NCI-H524 treated with DMSO at 0.1 percent for 48 hours (cell line): ENCODE data around the gene HES4.
"Not testable (repeated sequence)": the region's sequence is repeated elsewhere in the genome, so short reads cannot be mapped to it uniquely, and the experiment has no call there.

ENCODE experiments used
- DNase-seq: peaks from one replicate; lab custom pipeline; 2025; lab: John Stamatoyannopoulos, UW

Gene HES4

DNA sequence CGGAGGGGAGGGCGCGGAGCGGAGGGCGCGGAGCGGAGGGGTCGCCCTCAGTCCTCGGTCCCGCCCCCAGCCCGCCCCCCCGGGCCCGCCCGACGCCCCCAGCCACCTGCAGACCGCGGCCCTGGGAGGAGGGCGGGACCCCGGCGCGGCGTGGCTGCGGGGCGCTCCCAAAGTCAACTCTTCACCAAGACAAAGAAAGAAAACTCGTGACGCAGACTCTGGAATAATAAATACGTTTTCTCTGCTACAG, 1.2 kb downstream of the HES4 start:
- no peak for DNase-seq

DNA sequence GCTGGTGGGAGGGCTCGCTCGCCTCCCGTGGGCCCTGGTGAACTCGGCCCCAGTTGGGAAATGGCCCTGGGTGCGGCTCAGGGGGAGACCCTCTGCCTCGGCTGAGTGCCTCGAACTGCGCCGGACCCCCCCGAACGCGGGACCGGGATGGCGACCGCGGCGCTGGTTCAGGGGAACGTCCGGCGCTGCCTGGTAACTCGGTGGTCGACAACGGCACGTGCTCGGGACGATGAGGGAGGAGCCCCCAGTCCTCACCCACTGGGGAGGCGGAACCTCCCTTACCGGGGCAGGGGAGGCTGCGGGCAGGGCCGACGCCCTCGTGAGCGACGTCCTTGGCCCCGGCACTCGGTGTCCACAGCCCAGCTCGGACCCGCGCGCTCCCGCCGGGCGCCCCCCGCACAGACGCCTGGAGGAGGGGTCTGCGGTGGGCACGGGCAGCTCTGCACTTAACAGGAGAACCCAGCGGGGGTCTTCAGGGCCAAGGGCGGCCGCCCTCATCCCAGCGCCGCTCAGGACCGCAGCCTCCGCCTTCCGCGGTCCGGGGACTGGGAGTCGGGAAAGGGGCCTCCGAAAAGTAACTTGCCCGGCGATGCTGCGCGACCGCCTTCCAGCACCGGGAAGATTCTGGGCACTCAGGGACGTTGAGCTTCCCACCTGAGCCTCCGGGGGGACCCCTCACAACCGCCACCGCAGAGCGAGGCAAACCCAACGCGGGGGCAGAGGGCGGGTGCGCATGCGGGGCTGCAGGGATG, 1.7 kb downstream of the HES4 start:
- no peak for DNase-seq

DNA sequence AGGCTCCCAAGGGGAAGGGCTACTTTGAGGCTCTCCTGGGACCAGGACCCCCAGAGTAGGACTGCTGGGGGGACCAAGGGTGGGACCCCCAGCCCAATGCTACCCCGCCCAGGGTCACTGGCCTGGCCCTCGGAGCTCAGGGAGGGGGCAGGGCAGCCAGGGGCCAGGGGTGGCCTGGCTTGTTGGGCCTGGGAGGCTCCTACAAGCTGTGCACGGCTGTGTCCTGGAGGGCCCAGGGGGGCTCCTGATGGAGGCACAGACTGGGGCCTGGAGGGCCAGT, 2.2 kb downstream of the HES4 start:
- no peak for DNase-seq

DNA sequence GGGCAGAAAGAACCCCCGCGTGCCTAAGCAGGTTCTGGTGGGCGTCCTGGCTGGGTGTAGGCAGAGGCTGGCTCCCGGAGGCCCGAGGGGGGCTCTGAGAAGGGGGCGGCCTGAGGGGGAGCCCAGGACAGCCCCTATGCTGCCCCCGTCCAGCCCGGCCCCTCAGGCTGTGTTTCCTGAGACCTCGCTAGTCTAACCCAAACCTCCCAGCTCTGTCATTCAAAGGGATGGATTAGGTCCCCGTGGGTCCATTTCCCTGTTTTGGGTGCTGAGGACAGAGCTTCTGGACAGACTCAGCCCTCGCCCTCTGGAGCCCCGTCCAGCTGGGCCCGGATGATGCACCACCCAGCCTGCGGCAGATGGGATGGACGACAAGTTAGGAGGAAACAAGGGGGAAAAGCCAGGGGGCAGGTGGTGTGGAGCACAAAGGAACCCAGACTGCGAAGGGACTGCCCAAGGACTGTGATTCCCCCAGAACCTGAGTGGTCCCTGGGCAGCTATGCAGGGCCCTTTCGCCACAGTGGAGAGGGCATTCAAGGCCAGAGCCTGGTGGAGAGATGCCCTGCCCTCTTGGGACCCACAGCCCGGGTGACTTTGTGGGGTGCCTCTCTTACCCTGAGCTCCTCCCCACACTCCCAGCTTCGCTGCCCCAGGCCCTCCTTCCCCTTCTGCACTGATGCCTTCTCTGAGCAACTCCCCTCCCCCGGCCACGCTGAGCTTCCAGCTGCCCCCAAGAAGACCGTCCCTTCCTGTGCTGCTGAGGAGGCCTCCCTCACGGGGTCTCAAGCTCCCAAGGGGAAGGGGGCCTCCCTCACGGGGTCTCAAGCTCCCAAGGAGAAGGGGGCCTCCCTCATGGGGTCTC, 2.8 kb downstream of the HES4 start:
- no peak for DNase-seq

DNA sequence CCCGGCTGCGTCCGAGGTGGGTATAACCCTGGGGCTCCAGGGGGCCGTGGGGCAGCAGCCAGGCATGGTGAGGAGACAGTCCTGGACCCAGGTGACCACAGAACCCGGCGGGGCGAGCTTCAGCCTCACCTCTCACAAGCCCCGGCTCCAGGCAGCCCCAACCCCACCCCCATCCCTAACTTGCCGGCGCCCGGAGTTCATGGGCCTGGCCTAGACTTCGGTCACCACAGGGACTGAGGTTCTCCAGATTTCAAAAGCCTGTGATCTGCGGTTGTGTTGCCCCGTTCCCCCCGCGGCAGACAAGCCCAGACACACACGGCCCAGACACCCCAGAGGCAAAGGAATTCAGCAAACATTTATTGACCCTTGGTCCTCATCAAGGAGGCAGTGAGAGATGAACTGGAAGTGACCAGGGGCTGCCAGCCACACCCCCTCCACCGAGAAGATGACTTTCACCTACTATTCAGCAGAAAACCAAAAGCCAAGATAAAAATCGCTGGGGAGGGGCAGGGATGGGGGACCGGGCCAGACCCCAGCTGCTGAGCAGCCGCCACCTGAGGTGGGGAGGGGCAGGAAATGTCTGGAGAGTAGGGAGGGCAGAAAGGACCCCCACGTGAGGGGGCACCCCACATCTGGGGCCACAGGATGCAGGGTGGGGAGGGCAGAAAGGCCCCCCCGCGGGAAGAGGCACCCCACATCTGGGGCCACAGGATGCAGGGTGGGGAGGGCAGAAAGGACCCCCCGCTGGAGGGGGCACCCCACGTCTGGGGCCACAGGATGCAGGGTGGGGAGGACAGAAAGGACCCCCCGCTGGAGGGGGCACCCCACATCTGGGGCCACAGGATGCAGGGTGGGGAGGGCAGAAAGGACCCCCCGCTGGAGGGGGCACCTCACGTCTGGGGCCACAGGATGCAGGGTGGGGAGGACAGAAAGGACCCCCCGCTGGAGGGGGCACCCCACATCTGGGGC, 3.9 kb downstream of the HES4 start:
- no peak for DNase-seq

DNA sequence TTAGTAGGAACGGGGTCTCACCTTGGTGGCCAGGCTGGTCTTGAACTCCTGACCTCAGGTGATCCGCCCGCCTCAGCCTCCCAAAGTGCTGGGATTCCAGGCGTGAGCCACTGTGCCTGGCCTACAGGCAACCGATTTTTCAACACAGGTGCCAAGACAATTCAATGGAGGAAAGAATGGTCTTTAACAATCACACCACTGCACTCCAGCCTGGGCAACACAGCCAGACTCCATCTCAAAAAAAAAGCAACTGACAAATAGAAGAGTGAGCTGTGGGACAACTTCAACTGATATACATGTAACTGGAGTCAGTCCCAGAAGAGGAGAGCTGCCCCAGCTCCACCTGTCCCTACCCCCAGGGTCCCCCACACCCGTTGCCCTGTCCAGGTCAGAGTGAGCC, 5.4 kb downstream of the HES4 start:
- not testable (repeated sequence) for DNase-seq

DNA sequence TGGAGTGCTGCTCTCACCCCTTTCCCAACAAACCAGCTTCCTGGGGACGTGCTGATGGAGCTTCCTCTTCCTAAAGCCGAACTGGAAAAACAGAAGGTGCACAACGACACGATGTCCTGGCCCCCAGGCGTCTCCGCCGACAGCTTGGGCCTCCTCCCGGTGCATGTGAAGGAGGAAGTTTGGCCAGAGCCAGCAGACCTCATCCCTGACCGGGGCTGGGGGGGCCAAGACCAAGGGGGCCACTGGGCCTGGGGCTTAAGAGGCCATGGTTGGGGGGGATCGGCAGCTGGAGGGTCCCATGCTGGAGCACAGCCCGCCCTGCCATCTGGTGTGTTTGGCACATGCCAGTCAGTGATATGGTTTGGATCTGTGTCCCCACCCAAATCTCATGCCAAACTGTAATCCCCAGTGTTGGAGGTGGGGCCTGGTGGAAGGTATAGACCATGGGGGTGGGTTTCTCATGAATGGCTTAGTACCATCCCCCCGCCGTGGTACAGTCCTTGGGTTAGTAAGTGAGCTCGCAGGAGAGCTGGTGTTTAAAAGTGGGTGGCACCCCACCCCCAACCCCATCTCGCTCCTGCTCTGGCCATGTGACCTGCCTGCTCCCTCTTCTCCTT, 6.4 kb downstream of the HES4 start:
- DNase-seq: no peak

DNA sequence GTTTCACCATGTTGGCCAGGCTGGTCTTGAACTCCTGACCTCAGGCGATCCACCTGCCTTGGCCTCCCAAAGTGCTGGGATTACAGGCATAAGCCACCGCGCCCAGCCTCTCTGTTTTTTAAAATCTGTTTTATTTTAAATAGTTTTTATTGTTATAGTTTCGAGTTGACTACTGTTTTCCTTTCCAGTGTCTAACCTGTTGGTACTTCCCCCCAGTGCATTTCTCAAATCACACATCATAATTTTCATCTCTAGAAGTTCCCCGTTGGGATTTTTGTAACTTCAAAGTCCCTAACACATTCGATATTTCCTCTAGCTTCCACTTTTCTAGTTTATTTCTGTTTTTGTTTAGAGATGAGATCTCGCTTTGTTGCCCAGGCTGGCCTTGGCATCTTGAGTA, 7.5 kb downstream of the HES4 start:
- no peak for DNase-seq

DNA sequence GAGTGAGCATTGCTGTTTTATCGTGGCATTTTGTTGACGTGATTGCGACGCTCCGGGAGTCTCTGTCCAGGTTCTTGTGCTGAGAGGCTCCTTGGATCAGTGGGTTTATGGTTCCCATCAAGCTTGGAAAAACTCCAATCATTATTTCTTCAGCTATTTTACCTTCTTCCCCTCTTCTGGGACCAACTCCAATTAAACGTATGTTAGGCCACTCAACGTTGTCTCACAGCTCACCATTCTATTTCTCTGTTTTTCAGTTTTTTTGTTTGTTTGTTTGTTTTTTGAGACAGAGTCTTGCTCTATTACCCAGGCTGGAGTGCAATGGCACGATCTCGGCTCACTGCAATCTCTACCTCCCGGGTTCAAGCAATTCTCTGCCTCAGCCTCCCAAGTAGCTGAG, 8.0 kb downstream of the HES4 start:
- no peak for DNase-seq

DNA sequence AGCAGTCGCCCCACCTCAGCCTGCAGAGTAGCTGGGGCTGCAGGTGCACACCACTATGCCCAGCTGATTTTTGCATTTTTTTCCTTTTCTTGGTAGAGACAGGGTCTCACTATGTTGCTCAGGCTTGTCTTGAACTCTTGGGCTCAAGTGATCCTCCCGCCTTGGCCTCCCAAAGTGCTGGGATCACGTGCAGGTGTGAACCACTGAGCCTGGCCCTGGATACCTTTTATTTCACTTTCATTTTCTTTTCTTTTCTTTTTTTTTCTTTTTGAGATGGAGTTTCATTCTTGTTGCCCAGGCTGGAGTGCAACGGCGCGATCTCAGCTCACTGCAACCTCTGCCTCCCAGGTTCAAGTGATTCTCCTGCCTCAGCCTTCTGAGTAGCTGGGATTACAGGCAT, 8.6 kb downstream of the HES4 start:
- DNase-seq: not testable (repeated sequence)

DNA sequence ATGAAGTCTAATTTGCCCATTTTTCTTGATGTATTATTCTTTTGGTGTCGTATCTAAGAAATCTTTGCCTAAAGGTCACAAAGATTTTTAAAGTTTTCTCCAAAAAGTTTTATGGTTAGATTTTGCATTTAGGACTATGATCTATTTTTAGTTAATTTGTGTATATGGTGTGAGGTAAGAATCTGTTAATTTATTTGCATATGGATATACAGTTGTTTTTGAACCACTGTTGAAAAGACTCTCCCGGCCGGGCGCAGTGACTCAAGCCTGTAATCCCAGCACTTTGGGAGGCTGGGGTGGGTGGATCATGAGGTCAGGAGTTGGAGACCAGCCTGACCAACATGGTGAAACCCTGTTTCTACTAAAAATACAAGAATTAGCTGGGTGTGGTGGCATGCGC, 11.8 kb downstream of the HES4 start:
- not testable (repeated sequence) for DNase-seq

DNA sequence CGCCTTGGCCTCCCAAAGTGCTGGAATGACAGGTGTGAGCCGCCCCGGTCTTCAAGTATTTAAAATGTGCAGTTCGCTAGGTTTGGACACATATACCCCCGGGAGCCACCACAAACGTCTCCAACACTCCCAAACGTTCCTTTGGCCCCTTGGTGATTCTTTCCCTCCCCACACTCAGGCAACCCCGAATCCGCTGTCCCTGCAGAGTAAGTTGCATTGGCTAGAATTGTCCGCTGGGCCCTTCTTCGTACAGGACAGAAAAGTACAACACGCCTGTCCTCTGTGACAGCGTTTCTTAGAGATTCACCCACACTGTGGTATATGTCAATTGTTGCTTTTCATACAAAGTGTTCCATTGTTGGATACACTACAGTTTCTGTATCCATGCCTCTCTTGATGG, 14.8 kb downstream of the HES4 start:
- no peak for DNase-seq

DNA sequence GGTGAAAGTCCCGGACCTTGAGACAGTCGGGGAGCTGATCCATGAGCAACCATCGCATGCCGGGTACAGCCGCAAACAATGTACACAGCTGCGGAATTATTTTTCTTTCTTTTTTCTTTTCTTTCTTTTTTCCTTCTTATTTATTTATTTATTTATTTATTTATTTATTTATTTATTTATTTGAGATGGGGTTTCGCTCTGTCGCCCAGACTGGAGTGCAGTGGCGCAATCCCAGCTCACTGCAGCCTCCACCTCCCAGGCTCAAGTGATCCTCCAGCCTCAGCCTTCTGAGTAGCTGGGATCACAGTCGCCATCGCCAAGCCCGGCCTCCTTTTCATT, 15.5 kb downstream of the HES4 start:
- no peak for DNase-seq

DNA sequence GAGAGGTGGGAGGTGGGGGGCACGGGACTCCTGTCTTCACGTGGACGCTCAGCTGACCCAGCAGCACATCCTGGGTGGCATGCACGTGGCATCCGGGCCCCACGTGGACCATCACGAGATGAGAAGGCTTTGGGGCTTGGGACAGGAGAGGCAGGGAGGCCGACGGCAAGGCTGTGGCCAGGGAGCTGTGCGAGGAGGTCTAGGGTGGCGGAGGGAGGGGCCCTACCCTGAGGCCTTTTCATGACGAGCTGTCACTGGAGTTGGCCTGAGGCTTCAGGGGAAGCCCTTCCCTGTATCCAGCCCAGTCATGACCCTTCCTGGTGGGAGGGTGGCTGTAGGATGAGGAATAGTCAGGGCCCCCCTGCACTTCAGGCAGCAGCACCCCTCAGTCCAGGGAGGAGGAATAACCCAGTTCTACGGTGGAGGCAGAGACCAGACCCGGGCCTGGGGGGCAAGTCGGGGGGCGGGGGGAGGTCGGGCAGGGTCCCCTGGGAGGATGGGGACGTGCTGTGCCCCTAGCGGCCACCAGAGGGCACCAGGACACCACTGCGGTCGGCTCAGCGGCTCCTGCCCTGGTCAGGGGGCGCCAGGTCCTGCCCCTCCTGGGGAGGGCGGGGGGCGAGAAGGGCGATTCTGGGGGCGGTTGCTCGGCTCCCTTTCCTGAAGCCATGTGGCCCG, 16.0 kb downstream of the HES4 start:
- no peak for DNase-seq

DNA sequence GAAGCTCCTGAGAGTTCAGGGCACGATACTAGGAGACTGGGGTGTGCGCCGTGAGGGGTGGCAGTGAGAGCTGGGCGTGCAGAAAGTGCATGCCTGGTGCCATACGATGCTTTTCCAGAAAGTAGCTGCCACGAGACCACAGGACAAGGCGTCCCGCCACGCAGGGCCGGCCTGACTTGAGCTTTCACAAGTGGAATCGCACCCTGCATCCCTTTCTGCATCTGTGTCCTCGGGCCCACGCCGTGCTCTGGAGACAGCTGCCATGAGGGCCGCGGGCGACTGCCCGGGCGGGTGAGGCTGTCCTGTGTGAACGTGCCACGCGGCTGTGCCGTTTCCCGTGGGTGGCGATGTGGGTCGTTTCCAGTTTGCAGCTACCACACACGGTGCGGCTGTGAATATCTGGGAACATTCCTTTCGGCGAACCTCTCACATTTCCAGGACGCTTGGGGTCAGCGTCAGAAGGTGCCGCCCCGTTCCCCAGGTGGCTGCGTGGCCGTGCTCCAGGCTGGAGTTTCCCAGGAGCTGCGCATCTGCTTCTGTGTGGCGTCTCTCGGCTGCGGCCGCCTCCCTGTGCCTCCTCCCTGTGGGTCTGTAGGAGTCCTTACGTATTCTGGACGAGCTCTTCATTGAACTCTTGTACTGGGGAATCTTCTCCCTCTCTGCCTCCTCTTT, 17.0 kb downstream of the HES4 start:
- no peak for DNase-seq

DNA sequence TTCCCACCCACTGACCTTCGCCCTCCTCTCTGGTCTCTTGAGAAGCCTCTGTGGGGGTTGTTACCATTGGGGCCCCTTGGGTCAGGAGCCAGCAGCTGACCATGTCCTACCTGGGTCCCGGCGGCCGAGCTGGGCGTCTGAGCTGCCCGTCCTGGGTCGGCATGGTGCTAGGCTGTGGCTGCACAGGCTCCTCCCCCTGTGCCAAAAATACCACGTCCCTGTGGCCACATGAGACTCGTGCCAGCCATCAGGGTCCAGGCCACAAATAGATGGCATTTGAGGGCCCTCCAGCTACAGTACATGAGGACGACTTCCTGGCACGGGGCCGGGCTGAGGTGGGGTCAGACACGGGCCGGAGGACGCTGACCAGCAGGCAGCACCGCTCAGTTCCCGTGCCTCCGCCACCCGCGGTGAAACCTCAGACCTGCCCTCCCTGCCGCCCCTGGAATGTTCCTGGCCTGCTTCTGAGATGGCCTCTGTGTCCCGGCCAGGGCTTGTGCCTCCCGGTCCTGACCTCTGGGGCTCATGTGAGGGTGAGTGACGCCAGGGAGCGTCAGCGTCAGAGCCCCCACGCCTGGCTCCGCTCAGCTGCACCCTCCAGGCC, 17.8 kb downstream of the HES4 start, which contains the start of gene PERM1:
Gene PERM1 (minus strand): TSS at position 139 of the 604 bp plus-strand sequence. CDS start 1,064 bp downstream, outside the sequence.
- DNase-seq: no peak

DNA sequence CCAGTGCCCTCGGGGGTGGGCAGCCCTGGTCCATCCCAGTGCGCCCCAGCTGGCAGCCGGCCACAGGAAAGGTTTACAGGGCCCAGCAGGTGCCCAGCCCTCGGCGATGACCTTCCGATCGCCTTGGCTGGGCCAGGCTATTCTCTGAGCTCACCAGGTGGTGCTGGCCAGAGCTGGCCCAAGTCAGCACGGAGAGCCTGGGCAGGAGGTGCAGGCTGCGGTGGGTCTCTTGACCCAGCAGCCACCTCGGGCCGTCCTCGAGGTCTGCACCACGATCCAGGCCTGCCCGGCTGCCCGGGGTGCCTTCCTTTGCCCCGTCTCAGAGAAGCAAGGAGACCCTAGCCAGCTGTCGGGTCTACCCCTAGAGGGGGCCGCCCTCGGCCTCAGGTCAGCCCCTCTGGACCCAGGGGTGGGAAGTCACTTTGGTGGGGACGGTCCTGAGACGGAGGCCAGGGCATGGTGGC, 18.4 kb downstream of the HES4 start:
- DNase-seq: no peak

DNA sequence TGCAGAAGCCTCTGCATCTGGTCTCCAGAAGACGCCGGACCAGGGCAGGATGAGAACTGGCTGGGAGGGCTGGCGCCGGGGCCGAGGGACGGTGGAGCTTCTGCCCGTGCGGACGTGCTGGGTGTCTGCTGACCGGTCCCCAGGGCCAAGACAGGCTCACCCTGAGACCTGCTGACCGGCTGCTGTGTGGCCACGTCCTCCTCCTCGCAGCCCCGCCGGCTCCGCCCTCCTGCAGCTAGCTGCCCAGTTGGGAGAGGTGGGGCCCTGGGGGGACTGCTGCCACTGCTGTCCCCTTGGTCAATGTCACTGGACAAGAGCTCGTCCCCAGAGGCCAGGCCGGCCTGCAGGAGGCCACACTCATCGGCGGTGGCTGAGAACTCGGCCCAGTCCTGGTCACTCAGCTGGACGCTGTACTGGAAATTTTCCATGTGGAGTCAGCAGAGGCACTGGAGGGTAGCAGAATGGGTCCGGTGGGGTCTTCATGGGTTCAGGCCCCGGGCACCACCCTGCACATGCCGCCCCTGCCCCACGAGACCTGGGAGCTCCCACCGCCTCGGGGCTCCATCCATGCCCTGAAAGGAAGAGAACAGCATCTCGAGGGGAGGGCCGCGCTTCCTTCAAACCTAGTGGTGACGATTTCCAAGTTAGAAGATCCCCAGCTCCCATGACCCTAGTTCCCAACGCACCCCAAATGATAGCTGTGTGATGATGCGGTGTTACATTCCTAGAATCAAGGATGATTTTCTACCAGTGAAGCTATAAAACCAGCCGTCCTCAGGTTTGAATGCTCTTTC, 19.1 kb downstream of the HES4 start:
- DNase-seq: no peak

DNA sequence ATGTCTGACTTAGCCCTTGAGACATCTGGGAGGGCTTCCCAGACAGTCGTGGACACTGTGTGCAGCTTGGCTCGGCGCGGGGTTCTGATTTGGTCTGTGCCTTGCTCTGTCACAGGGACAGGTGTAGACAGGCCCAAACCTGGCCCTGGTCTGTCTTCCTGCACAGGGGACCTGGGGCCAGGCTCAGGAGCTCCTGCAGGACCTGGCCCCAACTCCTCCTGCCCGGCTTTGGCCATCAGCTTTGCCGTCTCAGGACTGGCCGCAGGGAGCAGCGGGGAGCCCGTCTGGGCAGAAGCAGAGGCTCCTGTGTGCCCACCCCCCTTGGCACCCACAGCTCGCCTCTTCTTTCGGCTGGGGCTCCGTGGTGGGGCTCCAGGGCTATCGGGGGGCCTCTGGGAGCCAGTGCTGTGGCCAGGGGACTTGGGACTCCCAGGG, 19.7 kb downstream of the HES4 start:
- no peak for DNase-seq

DNA sequence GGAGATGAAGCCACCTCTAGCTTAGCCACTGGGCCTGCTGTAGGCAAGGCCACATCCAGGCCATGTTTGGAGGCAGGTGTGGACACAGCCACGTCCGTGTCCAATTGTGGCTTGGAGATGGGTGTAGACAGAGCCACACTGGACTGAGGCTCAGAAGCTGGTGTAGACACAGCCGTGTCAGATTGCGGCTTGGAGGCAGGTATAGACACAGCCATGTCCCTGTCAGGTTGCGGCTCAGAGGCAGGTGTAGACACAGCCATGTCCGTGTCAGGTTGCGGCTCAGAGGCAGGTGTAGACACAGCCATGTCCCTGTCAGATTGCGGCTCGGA, 20.2 kb downstream of the HES4 start:
- DNase-seq: no peak
